OCI-LY7 (cell line): Measurements from ENCODE around the gene EME2.

Source experiments
- EZH2phosphoT487 ChIP-seq: fragments of 200-600 bp; sonication (generic); IDR thresholded peaks from 2 replicates; pipeline ENCODE4 v1.6.1; 2018; ENCODE audit warnings: low read depth, borderline replicate concordance, mild to moderate bottlenecking, mixed run types, antibody characterized with exemption, low read length, moderate library complexity, mixed read lengths
- TF ChIP-seq, protein P1 (sequence below): fragments of 200-600 bp; sonication (generic); conservative IDR thresholded peaks from 2 replicates; pipeline ENCODE4 v1.5.1; 2014; ENCODE audit warnings: mild to moderate bottlenecking, antibody characterized with exemption, low read length, moderate library complexity, mixed read lengths

- TF ChIP-seq, protein P1, sequence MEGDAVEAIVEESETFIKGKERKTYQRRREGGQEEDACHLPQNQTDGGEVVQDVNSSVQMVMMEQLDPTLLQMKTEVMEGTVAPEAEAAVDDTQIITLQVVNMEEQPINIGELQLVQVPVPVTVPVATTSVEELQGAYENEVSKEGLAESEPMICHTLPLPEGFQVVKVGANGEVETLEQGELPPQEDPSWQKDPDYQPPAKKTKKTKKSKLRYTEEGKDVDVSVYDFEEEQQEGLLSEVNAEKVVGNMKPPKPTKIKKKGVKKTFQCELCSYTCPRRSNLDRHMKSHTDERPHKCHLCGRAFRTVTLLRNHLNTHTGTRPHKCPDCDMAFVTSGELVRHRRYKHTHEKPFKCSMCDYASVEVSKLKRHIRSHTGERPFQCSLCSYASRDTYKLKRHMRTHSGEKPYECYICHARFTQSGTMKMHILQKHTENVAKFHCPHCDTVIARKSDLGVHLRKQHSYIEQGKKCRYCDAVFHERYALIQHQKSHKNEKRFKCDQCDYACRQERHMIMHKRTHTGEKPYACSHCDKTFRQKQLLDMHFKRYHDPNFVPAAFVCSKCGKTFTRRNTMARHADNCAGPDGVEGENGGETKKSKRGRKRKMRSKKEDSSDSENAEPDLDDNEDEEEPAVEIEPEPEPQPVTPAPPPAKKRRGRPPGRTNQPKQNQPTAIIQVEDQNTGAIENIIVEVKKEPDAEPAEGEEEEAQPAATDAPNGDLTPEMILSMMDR: no peak
- TF ChIP-seq EZH2phosphoT487: no peak
Observed at GRCh38 chr16:1761751-1762150, 10.9 kb upstream of the EME2 start.
